ENCODE measurements around the gene NDUFS6.

NDUFS6 gene

DNA sequence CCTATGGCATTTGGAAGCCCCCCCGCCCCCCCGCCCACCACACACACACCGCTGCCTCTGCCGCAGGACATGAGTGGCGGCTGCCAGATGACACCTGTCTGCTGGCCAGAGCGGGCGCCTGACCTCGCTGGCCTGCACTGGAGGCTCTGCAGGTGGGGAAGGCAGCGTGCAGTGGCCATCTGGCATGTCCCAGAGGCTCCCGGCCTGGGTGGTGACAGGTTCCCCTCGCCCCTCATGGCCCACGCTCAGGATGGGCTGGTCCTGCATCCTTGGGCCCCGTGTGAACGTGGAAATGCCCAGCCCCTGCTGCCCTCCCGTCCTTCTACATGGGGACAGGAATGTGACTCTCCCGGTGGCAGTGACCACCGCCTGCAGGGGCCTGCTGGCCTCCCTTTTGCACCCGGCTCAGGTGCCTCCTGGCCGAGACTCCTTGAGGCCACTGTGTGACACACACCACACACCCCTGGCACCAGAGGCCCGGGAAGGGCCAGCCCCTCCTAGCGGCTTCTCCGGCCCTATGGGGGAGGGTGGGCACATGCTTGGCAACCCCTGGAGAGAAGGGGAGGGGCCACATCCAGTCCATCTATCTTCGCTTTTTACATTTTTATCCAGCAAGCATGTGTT is 51.2 kb downstream of the NDUFS6 start:
- DNase-seq (ENCODE audit: extremely low read depth, low read depth) = no peak
- TF ChIP-seq, protein P1, sequence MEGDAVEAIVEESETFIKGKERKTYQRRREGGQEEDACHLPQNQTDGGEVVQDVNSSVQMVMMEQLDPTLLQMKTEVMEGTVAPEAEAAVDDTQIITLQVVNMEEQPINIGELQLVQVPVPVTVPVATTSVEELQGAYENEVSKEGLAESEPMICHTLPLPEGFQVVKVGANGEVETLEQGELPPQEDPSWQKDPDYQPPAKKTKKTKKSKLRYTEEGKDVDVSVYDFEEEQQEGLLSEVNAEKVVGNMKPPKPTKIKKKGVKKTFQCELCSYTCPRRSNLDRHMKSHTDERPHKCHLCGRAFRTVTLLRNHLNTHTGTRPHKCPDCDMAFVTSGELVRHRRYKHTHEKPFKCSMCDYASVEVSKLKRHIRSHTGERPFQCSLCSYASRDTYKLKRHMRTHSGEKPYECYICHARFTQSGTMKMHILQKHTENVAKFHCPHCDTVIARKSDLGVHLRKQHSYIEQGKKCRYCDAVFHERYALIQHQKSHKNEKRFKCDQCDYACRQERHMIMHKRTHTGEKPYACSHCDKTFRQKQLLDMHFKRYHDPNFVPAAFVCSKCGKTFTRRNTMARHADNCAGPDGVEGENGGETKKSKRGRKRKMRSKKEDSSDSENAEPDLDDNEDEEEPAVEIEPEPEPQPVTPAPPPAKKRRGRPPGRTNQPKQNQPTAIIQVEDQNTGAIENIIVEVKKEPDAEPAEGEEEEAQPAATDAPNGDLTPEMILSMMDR (IDR thresholded peaks at IDR 0.05; ENCODE audit: low read depth, low read length) = no peak

DNA sequence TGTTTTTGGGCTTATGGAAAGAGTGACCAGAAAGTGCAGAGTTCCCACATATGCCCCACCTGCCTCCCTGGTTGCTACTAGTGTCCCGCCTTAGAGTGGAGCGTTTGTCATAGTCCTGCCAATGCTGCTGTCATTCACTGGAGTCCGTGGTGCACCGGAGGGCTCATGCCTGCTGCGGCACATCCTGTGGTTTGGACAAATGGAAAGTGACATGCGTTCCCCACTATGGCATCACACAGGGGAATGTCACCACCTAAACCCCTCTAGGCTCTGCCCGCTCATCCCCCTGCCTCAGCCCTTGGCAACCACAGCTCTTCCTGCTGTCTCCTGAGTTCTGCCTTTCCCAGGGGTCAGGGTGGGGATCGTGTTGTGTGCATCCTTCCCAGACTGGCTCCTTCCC is 52.3 kb downstream of the NDUFS6 start:
- no peak for DNase-seq (ENCODE audit: extremely low read depth, low read depth)

DNA sequence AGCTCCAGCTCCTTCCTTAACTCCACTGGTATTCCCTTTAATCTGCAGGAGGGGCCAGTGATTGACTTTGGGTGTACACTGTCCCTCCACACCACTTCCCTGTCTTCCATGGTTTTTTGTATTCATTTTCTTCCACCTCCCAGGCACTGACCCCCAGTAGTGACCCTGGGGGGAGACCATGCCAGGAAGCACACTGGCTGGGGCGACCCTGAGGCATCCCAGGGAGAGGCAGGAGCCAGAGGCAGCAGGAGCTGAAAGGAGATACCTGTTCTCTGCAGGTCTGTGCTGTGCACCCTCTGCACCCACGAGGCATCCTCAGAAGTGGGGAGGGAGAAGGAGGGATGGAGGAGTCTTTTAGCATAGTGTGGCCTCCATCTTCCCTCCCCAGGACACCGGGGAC is 53.9 kb downstream of the NDUFS6 start:
- TF ChIP-seq, protein P1 (IDR thresholded peaks at IDR 0.05; ENCODE audit: low read depth, low read length) = no peak
- DNase-seq (ENCODE audit: extremely low read depth, low read depth) = no peak

More for the DNA sequence above, 52.3 kb downstream of the NDUFS6 start:
- TF ChIP-seq, protein P1 (IDR thresholded peaks at IDR 0.05; ENCODE audit: low read depth, low read length) = no peak

GRCh38 chr5:1855596-1855995 is 54.4 kb downstream of the NDUFS6 start:
- TF ChIP-seq, protein P1 (IDR thresholded peaks at IDR 0.05; ENCODE audit: low read depth, low read length) = no peak
- no peak for DNase-seq (ENCODE audit: extremely low read depth, low read depth)

GRCh38 chr5:1856596-1857255 is 55.5 kb downstream of the NDUFS6 start:
- TF ChIP-seq, protein P1 (IDR thresholded peaks at IDR 0.05; ENCODE audit: low read depth, low read length) = no peak
- no peak for DNase-seq (ENCODE audit: extremely low read depth, low read depth)

- TF ChIP-seq, protein P1 (IDR thresholded peaks at IDR 0.05; ENCODE audit: low read depth, low read length) = no peak
These were observed 56.0 kb downstream of the NDUFS6 start for GRCh38 chr5:1857256-1857600.

DNA sequence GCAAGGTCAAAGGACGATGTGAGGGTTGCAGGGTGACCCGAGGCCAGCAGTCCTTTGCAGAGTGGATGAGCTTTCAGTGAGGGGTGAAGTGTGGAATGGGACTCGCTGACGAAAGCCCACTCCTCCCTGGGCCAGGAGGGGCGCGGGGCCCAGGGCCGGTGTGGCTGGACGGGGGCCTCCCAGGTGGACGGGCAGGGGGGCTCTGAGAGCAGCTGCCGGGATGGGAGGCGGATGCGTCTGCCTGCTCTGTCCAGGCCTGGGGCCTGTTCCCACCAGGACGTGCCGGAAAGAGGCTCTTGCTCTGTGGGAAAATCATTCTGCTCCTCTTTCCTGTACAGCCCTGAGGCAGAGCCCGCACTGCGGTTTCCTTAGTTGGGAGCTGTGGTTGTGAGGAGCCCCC is 57.2 kb downstream of the NDUFS6 start:
- DNase-seq (ENCODE audit: extremely low read depth, low read depth) = no peak
- TF ChIP-seq, protein P1 (IDR thresholded peaks at IDR 0.05; ENCODE audit: low read depth, low read length) = no peak

More at GRCh38 chr5:1857256-1857600, 56.0 kb downstream of the NDUFS6 start:
- DNase-seq (ENCODE audit: extremely low read depth, low read depth) = no peak
